ENCODE measurements around the gene SNRPE.
"Not testable (repeated sequence)": the region's sequence is repeated elsewhere in the genome, so short reads cannot be mapped to it uniquely, and the experiment has no call there.

The SNRPE gene

DNA sequence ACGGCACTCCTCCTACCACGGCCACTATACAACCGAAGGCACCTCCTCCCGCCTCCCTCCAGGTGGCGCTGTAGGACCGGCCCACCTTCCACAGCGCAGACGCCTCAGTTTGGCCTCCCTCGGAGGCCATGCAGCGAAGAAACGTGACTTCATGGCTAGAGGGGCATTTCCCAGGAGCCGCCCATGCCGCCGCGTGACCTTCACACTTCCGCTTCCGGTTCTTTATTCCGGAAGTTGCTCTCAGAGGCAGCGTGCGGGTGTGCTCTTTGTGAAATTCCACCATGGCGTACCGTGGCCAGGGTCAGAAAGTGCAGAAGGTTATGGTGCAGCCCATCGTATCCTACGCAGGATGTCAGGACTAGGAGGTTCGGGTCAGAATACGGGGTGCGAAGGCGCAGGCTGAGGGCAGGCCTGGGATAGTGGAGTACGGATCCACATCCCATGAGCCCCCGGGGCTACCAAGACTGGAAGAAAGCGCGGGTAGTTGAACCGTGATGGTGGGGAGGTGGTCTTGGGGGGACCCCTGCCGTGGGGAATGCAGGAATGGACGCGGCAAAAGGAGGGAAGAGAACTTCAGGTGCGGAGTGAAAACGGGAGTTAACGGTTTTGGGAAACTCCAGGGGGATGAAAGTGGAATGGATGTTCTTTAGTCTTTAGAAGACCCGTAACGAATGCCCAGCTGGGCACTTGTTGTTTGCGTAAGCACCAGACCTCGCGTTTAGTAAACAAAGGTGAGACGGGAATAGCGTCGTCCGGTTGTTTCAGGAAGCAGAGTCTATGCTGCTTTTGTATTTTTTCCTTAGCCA is at the start of gene SNRPE:
SNRPE (plus strand) TSS at position 221 of the 806 bp plus-strand sequence; CDS start at position 282, 61 bp downstream.
- DNase-seq, result peak; percentile 91

- no peak for DNase-seq
These were observed 47.6 kb upstream of the SNRPE start for GRCh38 chr1:203813581-203814341.

DNA sequence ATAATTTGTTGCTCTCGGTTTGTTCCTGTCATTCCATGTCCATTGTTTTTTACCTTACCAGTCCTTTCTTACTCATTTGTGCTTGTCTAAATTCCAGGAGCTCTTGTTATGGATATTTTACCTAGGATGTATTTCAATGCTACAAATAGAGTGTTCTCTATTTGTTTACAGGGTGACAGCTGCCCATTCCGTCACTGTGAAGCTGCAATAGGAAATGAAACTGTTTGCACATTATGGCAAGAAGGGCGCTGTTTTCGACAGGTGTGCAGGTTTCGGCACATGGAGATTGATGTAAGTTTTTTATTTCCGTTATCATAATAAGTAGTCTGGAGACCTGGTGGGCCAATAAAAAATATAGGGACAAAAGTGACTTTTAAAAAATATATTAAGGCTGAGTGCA is 43.0 kb upstream of the SNRPE start:
- no peak for DNase-seq

- no peak for DNase-seq
These were observed 38.1 kb upstream of the SNRPE start for GRCh38 chr1:203823306-203823705.

GRCh38 chr1:203826175-203826574 is 35.2 kb upstream of the SNRPE start:
- no peak for DNase-seq

GRCh38 chr1:203828002-203828401 is 33.4 kb upstream of the SNRPE start:
- DNase-seq, result no peak

GRCh38 chr1:203828503-203828902 is 32.9 kb upstream of the SNRPE start:
- no peak for DNase-seq

GRCh38 chr1:203829247-203829646 is 32.2 kb upstream of the SNRPE start:
- not testable (repeated sequence) for DNase-seq

DNA sequence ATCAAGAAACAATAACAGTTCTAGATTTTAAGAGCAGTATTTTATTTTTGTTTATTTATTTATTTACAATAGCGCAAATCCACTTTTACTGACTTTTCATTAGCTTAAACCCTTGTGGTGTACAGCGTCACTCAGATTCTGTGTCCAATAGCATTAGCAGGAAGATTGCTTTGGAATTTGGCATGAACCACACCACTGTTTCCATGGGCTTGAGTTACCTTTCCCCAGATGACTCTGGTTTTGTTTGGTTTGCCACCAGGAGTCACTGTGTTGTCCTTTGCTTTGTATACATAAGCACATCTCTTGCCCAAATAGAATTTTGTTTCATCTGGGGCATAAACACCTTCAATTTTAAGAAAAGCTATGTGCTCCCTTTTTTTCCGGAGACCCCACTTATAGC is 25.9 kb upstream of the SNRPE start:
- DNase-seq, result no peak

- no peak for DNase-seq
These were observed 22.3 kb upstream of the SNRPE start for GRCh38 chr1:203839081-203839480.

DNA sequence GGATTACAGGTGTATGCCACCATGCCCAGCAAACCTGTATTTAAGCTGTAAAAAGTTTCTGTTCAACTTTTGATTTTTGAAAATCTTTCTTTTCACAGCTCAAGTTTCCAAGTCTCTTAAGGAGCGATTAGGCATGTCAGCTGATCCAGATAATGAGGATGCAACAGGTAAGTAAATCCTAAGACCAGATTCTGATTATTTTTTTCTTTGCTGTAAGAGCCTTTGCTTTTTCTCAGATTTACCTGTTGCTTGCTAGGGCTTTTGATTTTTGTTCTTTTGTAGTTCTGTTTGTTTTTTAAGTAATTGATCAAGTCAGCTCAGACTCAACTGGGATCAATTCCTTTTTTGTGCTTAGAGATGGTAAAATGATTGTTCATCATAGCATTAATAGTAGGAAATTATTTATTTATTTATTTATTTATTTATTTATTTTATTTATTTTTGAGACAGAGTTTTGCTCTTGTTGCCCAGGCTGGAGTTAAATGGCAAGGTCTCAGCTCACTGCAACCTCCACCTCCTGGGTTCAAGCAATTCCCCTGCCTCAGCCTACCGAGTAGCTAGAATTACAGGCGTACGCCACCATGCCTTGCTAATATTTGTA is 21.1 kb upstream of the SNRPE start:
- no peak for DNase-seq

DNA sequence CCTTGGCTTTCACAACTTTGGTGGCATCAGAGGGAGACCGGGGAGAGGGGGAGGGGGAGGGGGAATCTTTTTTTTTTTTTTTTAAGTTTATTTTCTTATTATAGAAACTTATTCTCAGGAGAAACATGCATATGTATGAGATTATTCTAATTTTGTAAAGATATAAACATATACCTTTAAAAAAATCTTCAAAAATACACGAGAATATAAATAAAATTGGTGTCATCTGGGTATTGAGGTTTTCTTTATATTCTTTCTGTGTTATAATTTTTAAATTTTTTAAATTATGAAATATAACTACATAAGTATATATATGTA is 18.9 kb upstream of the SNRPE start:
- no peak for DNase-seq

DNA sequence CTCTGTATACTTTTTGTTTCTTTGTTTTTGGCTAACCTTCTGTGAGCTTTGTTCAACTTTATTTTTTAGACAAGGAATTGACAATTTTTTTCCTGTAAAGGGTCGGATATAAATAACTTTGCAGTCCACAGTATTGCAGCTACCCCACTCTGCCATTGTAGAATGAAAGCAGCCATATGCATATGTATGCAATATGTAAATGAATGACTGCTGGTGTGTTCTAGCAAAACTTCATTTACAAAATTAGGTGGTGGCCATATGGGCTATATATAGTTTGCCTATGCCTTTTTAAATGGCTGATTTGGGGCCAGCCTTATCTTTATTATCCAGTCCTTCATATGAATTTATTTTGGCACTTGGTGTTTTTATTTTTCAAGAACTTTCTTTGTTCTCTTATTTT is 18.0 kb upstream of the SNRPE start:
- DNase-seq, result no peak

DNA sequence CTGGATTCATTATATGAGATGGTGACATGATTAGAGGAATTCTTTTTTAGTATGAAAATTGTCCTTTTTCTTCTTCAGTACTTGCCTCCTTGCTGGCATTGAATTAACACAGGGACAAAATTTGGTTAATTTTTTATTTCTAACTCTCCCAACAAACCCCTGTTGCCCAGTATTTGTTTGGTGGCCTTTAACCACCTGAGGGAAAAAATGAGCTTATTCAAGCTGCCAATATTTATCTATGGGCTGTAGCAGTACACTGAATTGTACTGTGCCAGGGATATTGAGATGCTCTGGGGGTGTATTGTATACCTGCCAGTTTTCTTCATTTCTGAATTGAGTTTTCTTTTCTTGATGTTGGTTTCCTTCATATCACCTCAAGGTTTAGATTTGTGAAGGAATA is 8.3 kb upstream of the SNRPE start:
- not testable (repeated sequence) for DNase-seq

DNA sequence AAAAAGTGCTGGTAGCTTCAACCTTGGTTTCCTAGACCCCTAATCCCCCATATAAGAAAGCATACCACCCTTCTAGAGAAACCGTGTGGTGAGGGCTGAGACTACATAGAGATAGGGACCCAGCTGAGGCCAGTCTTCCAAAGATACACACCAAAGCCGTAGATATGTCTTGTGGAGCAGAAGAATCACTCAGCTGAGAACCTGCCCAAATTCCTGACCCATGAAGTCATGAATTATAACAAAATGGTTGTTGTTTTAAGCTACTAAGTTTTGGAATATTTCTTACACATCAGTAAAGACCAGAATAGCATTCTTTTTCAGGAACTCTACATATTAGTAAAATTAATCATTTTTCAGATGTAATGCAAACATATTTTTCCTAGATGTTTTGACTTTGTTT is 3.3 kb upstream of the SNRPE start:
- no peak for DNase-seq

DNA sequence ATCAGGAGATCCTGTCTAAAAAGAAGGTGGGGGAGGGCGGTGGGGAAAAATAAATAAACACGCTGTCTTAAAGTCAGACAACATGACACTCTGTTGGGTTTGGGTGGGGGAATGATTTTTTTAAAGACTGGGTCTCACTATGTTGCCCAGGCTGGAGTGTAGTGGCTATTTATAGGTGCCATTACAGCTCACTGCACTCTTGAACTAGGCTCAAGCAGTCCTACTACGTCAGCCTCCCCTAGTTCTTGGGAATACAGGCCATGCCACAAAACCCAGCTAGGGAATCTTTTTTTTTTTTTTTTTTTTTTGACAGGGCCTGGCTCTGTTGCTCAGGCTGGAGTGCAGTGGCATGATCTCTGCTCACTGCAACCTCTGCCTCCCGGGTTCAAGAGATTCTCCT is 2.4 kb upstream of the SNRPE start:
- no peak for DNase-seq

DNA sequence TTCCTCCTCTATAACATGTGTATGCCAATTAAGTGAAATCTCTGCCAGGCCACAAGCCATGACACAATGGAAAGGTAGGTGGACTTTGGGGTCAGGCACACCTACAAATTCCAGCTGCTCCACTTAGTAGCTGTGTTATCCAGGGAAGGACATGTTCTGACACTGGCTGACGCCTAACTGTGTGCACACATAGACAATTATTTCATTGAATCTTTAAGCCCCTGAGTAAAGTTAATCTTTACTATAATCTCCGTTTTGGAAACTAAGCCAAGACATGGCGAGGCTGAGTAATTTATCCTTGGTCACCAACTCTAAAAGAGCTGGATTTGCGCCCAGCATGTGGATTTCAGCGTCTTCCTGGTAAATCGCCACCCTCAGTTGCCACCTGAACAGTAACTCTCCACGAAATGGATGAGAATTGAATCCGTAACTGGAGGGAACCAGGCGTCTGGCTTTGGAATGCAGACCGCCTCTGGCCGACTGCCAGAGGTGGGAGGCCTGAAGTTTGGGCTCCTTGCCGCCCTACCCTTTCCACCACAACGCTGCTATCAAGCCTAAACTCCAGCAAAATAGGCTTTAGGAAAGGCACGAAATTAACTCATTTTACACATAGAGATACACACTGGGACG is 888 bp upstream of the SNRPE start:
- no peak for DNase-seq

GRCh38 chr1:203867802-203868201 is 6.4 kb downstream of the SNRPE start:
- no peak for DNase-seq

DNA sequence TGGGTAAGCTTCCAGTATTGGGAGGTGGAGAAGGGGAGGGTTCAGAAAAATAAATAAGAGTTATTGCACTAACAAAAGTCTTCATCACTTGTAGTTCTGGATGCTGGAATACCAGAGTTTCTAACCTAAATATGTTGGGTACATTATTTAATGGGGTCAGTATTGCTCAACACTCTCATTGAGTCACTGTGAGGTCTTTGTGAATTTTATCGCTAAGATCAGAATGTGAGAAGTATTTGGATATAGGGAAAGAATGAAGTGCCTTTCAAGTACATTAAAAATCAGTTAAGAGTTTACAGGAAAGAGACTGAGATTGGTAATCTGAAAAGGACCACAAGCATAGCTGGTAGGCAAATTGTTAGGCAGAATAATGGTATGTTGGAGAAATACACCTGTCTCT is 8.8 kb downstream of the SNRPE start:
- DNase-seq, result no peak

DNA sequence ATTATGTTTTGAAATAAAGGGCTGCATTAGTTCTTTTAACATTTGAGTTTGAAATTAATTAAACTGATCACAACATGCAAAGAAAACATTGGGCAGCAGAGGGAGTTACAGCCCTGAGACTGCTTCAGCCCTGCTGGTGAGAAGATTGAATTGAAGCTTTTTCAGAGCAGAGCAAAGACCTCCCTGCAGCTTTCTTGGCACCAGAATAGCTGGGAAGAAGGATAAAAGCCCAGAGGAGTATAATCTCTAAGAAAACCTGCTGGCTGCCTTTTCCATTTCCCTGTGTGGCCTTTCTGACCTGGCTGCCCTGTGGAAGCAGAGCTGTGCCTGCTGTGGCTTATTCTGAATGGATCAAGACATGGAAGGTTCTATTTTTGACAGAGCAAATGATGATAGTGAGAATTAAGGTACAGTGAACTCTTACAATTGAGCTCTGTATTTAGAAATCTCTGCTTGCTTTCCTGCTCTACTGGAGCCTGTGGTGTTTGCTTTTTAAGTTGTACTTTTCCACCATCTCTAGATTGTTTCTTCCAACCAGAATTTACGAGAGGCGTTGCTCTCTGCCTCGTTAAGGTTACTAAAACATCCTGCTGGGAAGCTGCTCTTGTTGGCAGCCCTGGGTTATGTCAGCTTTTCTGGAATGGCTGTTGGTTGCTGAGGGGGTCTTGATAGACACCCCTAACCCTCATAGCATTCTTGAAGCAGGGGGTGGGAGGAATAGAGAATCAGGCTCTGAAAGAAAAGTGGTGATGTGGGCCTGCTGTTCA is 9.9 kb downstream of the SNRPE start:
- no peak for DNase-seq

GRCh38 chr1:203873094-203873493 is 11.7 kb downstream of the SNRPE start:
- DNase-seq, result no peak

- DNase-seq, result no peak
These were observed 17.0 kb downstream of the SNRPE start for GRCh38 chr1:203878422-203878821.

DNA sequence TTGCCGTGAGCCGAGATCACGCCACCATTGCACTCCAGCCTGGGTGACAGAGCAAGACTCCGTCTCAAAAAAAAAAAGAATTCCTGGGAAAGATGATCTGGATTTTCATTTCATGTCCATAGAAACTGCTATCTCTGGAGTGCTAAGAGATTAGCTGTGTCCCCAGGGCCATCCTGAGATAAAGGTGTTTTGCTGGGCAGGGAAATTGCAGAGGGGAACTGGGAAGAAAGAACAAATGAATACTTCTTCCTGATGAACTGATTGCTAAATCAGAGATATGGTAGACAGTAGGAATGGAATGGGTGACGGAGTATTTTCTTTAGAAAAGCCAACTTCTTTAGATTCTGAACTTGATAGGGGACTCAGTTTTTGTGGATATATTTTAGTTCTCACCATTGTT is 19.2 kb downstream of the SNRPE start:
- no peak for DNase-seq

Measured in NCI-H526 treated with DMSO at 0.1 percent for 48 hours (cell line).